ENCODE measurements around the gene LRRC43. TPM values are rescaled to one million over a fixed set of nuclear protein-coding genes. Genes with fewer than 3 reads are reported as not detected.
A peak's percentile ranks its signal among the peaks of the same experiment; 100 is the strongest.

Gene LRRC43, protein sequence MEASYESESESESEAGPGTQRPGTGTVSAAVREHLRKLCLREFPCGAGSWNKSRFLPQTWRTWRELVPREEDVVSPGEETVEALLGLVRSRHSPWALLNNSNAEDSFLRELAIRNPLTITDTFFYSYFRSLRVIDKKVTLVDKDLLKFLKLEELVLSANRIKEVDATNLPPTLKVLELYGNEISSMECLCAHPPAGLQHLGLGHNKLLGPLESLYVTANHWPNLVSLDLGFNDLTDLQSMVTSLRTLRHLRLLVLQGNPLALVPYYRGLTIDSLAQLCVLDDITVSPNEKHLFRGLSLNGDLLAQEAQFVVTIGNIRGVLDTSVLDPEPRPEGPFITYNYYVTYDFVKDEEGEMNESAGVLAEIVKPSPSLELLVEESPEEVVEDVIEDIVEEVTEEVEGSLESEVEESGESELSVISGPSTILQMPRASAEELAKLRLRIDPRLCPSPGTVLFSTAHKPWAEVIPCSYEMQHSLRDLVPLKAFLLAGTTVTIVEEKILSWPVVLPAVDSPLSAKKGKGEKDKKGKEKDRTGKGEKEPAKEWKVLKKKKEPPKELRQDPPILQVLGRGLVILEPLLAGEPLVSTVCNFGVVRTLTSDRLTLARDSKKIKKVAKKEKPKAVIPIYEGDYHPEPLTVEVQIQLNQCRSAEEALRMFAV
- total RNA-seq (2014; rRNA removed; shearing (Covaris generic)), result not detected in 2 replicates
- total RNA-seq (2022), result not detected in 2 replicates
- not detected for Bru-seq, nascent RNA
- not detected for BruChase-seq, experiment 1, labeled RNA remaining after a 6-hour chase
- percentile 6 among the genes with signal in this experiment for BruChase-seq, experiment 2, labeled RNA remaining after a 2-hour chase
- long read RNA-seq, result 0 reads

GRCh38 chr12:122182887-122183587 lies at the start of gene LRRC43:
Gene LRRC43, plus strand, starts transcription at chr12:122183123. Its CDS starts 22 bp downstream, at chr12:122183145.
- Histone ChIP-seq H3K27ac (ENCODE audit: low read depth, low read length, poor library complexity, severe bottlenecking) (no peak within 1 kb of the TSS), H3K9me3 (ENCODE audit: low read length) (no peaks in the 10 kb centered on the region), H3K79me2 (ENCODE audit: insufficient read depth, low read depth, low read length) (no peaks in the 10 kb centered on the region), H3K36me3 (ENCODE audit: insufficient read depth, low read length) (no peaks in the 10 kb centered on the region), H3K4me2 (ENCODE audit: low read length) (peak within 1 kb of the TSS; percentile 11; the same call in 1 of the 2 replicates), H2AFZ (ENCODE audit: low read length) (no peak within 1 kb of the TSS), H4K20me1 (ENCODE audit: insufficient read depth, low read length) (no peaks in the 10 kb centered on the region), H3K4me1 (ENCODE audit: insufficient read depth, low read length, poor library complexity, severe bottlenecking) (no peaks in the 10 kb centered on the region), H3K4me3 (ENCODE audit: low read depth, low read length, poor library complexity, severe bottlenecking) (no peak within 1 kb of the TSS), H3K9me2 (ENCODE audit: insufficient read depth, low read length) (no peaks in the 10 kb centered on the region)
- ChIA-PET CTCF (ENCODE audit: unreplicated experiment) (no interaction called here), POLR2A (interaction anchor here (0.6 kb wide), 1 partner anchor 86 kb away, joined by 3 read pairs; no protein-coding TSS in a partner anchor)
- TF ChIP-seq EZH2phosphoT487 (IDR thresholded peaks at IDR 0.05; ENCODE audit: borderline replicate concordance, low read depth, low read length), result no peak
- TF ChIP-seq, protein P1, sequence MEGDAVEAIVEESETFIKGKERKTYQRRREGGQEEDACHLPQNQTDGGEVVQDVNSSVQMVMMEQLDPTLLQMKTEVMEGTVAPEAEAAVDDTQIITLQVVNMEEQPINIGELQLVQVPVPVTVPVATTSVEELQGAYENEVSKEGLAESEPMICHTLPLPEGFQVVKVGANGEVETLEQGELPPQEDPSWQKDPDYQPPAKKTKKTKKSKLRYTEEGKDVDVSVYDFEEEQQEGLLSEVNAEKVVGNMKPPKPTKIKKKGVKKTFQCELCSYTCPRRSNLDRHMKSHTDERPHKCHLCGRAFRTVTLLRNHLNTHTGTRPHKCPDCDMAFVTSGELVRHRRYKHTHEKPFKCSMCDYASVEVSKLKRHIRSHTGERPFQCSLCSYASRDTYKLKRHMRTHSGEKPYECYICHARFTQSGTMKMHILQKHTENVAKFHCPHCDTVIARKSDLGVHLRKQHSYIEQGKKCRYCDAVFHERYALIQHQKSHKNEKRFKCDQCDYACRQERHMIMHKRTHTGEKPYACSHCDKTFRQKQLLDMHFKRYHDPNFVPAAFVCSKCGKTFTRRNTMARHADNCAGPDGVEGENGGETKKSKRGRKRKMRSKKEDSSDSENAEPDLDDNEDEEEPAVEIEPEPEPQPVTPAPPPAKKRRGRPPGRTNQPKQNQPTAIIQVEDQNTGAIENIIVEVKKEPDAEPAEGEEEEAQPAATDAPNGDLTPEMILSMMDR (conservative IDR thresholded peaks at IDR 0.05; ENCODE audit: low read length), result no peak
- intact Hi-C loops (cut with micrococcal nuclease; ENCODE audit: unreplicated experiment), result no loop called here
- BruUV-seq (replicated peaks), result no TSS peak
- DNase-seq (ENCODE audit: low spot score), result no peak

GRCh38 chr12:122133192-122133950 lies 49.6 kb upstream of the LRRC43 start:
- Histone ChIP-seq H3K4me3 (ENCODE audit: low read depth, low read length, poor library complexity, severe bottlenecking) (no peak overlapping the region), H3K4me1 (ENCODE audit: insufficient read depth, low read length, poor library complexity, severe bottlenecking) (no peaks in the 10 kb centered on the region), H3K4me2 (ENCODE audit: low read length) (no peak overlapping the region), H4K20me1 (ENCODE audit: insufficient read depth, low read length) (no peaks in the 10 kb centered on the region), H3K9me2 (ENCODE audit: insufficient read depth, low read length) (no peaks in the 10 kb centered on the region), H3K27ac (ENCODE audit: low read depth, low read length, poor library complexity, severe bottlenecking) (no peak overlapping the region), H2AFZ (ENCODE audit: low read length) (no peak overlapping the region), H3K9me3 (ENCODE audit: low read length) (no peaks in the 10 kb centered on the region), H3K79me2 (ENCODE audit: insufficient read depth, low read depth, low read length) (no peaks in the 10 kb centered on the region), H3K36me3 (ENCODE audit: insufficient read depth, low read length) (peaks cover 54% of the 10 kb centered on the region)
- intact Hi-C loops (cut with micrococcal nuclease; ENCODE audit: unreplicated experiment), result no loop called here
- BruUV-seq (replicated peaks), result no TSS peak
- CTCF ChIA-PET (ENCODE audit: unreplicated experiment), result no interaction called here
- TF ChIP-seq, protein P1 (conservative IDR thresholded peaks at IDR 0.05; ENCODE audit: low read length), result no peak
- TF ChIP-seq EZH2phosphoT487 (IDR thresholded peaks at IDR 0.05; ENCODE audit: borderline replicate concordance, low read depth, low read length), result no peak
- POLR2A ChIA-PET, result no interaction called here
- no peak for DNase-seq (ENCODE audit: low spot score)

All from OCI-LY7 (cell line).